ENCODE data around the gene RIPOR1. TPM values are rescaled to one million over a fixed set of nuclear protein-coding genes. Genes with fewer than 3 reads are reported as not detected.

Gene RIPOR1
- total RNA-seq, 1 experiment from 2014 or later = 14.8 TPM

GRCh38 chr16:67539691-67540635 is 11.3 kb downstream of the RIPOR1 start:
- H3K9me3 ChIP-seq (ENCODE audit: low read length) = no peaks in the 10 kb centered on the region
- intact Hi-C loops (cut with micrococcal nuclease) = no loop called here
- CTCF ChIA-PET = no interaction called here
- no peak overlapping the region for H3K4me3 ChIP-seq (ENCODE audit: low read length)
- ATAC-seq (no peak), DNase-seq (no peak)
- POLR2A ChIA-PET (ENCODE audit: unreplicated experiment) = no interaction called here
- no peak overlapping the region for H3K9ac ChIP-seq (ENCODE audit: low read length)
- no peaks in the 10 kb centered on the region for H3F3A ChIP-seq (ENCODE audit: low read length, unreplicated experiment)
- H4K20me1 ChIP-seq (ENCODE audit: low read length) = no peaks in the 10 kb centered on the region
- H3K4me1 ChIP-seq (ENCODE audit: insufficient read depth, low read length) = peaks cover 9% of the 10 kb centered on the region; the same call in 1 of the 2 replicates
- no peak overlapping the region for H3K27ac ChIP-seq (ENCODE audit: low read length)
- TF ChIP-seq CTCF (conservative IDR thresholded peaks at IDR 0.05; ENCODE audit: low read depth, low read length) (no peak), EZH2 (IDR thresholded peaks at IDR 0.05; ENCODE audit: low read length, unreplicated experiment) (no peak), EZH2phosphoT487 (IDR thresholded peaks at IDR 0.05; ENCODE audit: borderline replicate concordance, low read length) (no peak)
- H3K36me3 ChIP-seq (ENCODE audit: low read depth, low read length) = peaks cover 12% of the 10 kb centered on the region; the same call in 1 of the 2 replicates
- no peaks in the 10 kb centered on the region for H3K27me3 ChIP-seq (ENCODE audit: low read length)
- no TSS peak for BruUV-seq (replicated peaks)
- no peaks in the 10 kb centered on the region for H3K9me2 ChIP-seq (replicated peaks; ENCODE audit: low read length)
- no peaks in the 10 kb centered on the region for H3K79me2 ChIP-seq (ENCODE audit: low read length)
- no peak overlapping the region for H2AFZ ChIP-seq (ENCODE audit: low read length)
- H3K4me2 ChIP-seq (ENCODE audit: low read length) = no peak overlapping the region

GRCh38 chr16:67540756-67541155 is 12.1 kb downstream of the RIPOR1 start:
- ATAC-seq = no peak
- no peak overlapping the region for H3K4me2 ChIP-seq (ENCODE audit: low read length)
- DNase-seq = no peak
- no peak overlapping the region for H3K4me3 ChIP-seq (ENCODE audit: low read length)
- no peak overlapping the region for H2AFZ ChIP-seq (ENCODE audit: low read length)
- no peaks in the 10 kb centered on the region for H3K9me2 ChIP-seq (replicated peaks; ENCODE audit: low read length)
- H3K9me3 ChIP-seq (ENCODE audit: low read length) = no peaks in the 10 kb centered on the region
- peaks cover 9% of the 10 kb centered on the region; the same call in 1 of the 2 replicates for H3K4me1 ChIP-seq (ENCODE audit: insufficient read depth, low read length)
- no peak overlapping the region for H3K9ac ChIP-seq (ENCODE audit: low read length)
- no peaks in the 10 kb centered on the region for H4K20me1 ChIP-seq (ENCODE audit: low read length)
- H3K36me3 ChIP-seq (ENCODE audit: low read depth, low read length) = peaks cover 12% of the 10 kb centered on the region; the same call in 1 of the 2 replicates
- TF ChIP-seq CTCF (conservative IDR thresholded peaks at IDR 0.05; ENCODE audit: low read depth, low read length) (no peak), EZH2phosphoT487 (IDR thresholded peaks at IDR 0.05; ENCODE audit: borderline replicate concordance, low read length) (no peak), EZH2 (IDR thresholded peaks at IDR 0.05; ENCODE audit: low read length, unreplicated experiment) (no peak)
- H3K27me3 ChIP-seq (ENCODE audit: low read length) = no peaks in the 10 kb centered on the region
- intact Hi-C loops (cut with micrococcal nuclease) = no loop called here
- ChIA-PET POLR2A (ENCODE audit: unreplicated experiment) (no interaction called here), CTCF (no interaction called here)
- H3K27ac ChIP-seq (ENCODE audit: low read length) = no peak overlapping the region
- no peaks in the 10 kb centered on the region for H3K79me2 ChIP-seq (ENCODE audit: low read length)
- H3F3A ChIP-seq (ENCODE audit: low read length, unreplicated experiment) = no peaks in the 10 kb centered on the region
- BruUV-seq (replicated peaks) = no TSS peak

Measured in PC-3 (cell line).